ENCODE results near the gene OSBPL5.

OSBPL5 gene

GRCh38 chr11:3164138-3164551 is 965 bp downstream of the OSBPL5 start:
- DNase-seq (ENCODE audit: low read depth, low spot score), result no peak

- DNase-seq (ENCODE audit: low read depth, low spot score), result no peak
Measured at GRCh38 chr11:3163241-3163981, 1.7 kb downstream of the OSBPL5 start.

- no peak for DNase-seq (ENCODE audit: low read depth, low spot score)
Measured at GRCh38 chr11:3162410-3163240, 2.5 kb downstream of the OSBPL5 start.

- no peak for DNase-seq (ENCODE audit: low read depth, low spot score)
Measured at GRCh38 chr11:3161720-3162409, 3.2 kb downstream of the OSBPL5 start.

GRCh38 chr11:3161309-3161708 is 3.8 kb downstream of the OSBPL5 start:
- no peak for DNase-seq (ENCODE audit: low read depth, low spot score)

GRCh38 chr11:3160252-3161031 is 4.7 kb downstream of the OSBPL5 start:
- peak; percentile 91 for DNase-seq (ENCODE audit: low read depth, low spot score)

- no peak for DNase-seq (ENCODE audit: low read depth, low spot score)
Measured at GRCh38 chr11:3159296-3160190, 5.6 kb downstream of the OSBPL5 start.

- DNase-seq (ENCODE audit: low read depth, low spot score), result no peak
Measured at GRCh38 chr11:3158821-3159220, 6.3 kb downstream of the OSBPL5 start.

GRCh38 chr11:3158131-3158591 is 6.9 kb downstream of the OSBPL5 start:
- no peak for DNase-seq (ENCODE audit: low read depth, low spot score)

- no peak for DNase-seq (ENCODE audit: low read depth, low spot score)
Measured at GRCh38 chr11:3157381-3158130, 7.6 kb downstream of the OSBPL5 start.

GRCh38 chr11:3156661-3157311 is 8.3 kb downstream of the OSBPL5 start:
- no peak for DNase-seq (ENCODE audit: low read depth, low spot score)

GRCh38 chr11:3156282-3156660 is 8.8 kb downstream of the OSBPL5 start:
- no peak for DNase-seq (ENCODE audit: low read depth, low spot score)

GRCh38 chr11:3155691-3156258 is 9.3 kb downstream of the OSBPL5 start:
- DNase-seq (ENCODE audit: low read depth, low spot score), result no peak

GRCh38 chr11:3155216-3155615 is 9.9 kb downstream of the OSBPL5 start:
- DNase-seq (ENCODE audit: low read depth, low spot score), result no peak

GRCh38 chr11:3154001-3154599 is 11.0 kb downstream of the OSBPL5 start:
- DNase-seq (ENCODE audit: low read depth, low spot score), result no peak

- DNase-seq (ENCODE audit: low read depth, low spot score), result peak; percentile 88
Measured at GRCh38 chr11:3153291-3153861, 11.7 kb downstream of the OSBPL5 start.

GRCh38 chr11:3152471-3153110 is 12.5 kb downstream of the OSBPL5 start:
- no peak for DNase-seq (ENCODE audit: low read depth, low spot score)

GRCh38 chr11:3150726-3151125 is 14.4 kb downstream of the OSBPL5 start:
- no peak for DNase-seq (ENCODE audit: low read depth, low spot score)

All from brain pericyte (primary cell).